Epithelial cell of proximal tubule (primary cell): ENCODE measurements around the gene TOMM70. TPM values are rescaled to one million over a fixed set of nuclear protein-coding genes. Genes with fewer than 3 reads are reported as not detected.
A peak's percentile ranks its signal among the peaks of the same experiment; 100 is the strongest.

Experiments used
- DNase-seq: peaks from one replicate; pipeline ENCODE4 v3.0.0-alpha.2; 2011; ENCODE audit warnings: low read depth
- H3K4me3 ChIP-seq: 2 replicates; pipeline ENCODE4 v1.5.1; 2011; ENCODE audit warnings: low read depth, mild to moderate bottlenecking, low read length
- total RNA-seq: library from RNA; depleted of rRNA; stranded (reverse); fragments of >200 nt; gene quantifications from 2 replicates; pipeline ENCODE4 v1.2.3, GENCODE V29; 2015
- TF ChIP-seq, protein P1 (sequence below): conservative IDR thresholded peaks from 2 replicates; pipeline ENCODE4 v1.5.1; 2012; ENCODE audit warnings: low read depth, mild to moderate bottlenecking, low read length

TOMM70 gene
- total RNA-seq, 1 donor from 2014 or later = 27.5 TPM

GRCh38 chr3:100412912-100413590 lies 12.2 kb upstream of the TOMM70 start:
- no peak overlapping the region for H3K4me3 ChIP-seq
- no peak for DNase-seq
- TF ChIP-seq, protein P1, sequence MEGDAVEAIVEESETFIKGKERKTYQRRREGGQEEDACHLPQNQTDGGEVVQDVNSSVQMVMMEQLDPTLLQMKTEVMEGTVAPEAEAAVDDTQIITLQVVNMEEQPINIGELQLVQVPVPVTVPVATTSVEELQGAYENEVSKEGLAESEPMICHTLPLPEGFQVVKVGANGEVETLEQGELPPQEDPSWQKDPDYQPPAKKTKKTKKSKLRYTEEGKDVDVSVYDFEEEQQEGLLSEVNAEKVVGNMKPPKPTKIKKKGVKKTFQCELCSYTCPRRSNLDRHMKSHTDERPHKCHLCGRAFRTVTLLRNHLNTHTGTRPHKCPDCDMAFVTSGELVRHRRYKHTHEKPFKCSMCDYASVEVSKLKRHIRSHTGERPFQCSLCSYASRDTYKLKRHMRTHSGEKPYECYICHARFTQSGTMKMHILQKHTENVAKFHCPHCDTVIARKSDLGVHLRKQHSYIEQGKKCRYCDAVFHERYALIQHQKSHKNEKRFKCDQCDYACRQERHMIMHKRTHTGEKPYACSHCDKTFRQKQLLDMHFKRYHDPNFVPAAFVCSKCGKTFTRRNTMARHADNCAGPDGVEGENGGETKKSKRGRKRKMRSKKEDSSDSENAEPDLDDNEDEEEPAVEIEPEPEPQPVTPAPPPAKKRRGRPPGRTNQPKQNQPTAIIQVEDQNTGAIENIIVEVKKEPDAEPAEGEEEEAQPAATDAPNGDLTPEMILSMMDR = no peak

GRCh38 chr3:100411091-100411982 lies 10.4 kb upstream of the TOMM70 start:
- DNase-seq = no peak
- no peak overlapping the region for H3K4me3 ChIP-seq
- TF ChIP-seq, protein P1 = no peak

- DNase-seq = no peak
- H3K4me3 ChIP-seq = no peak overlapping the region
- TF ChIP-seq, protein P1 = no peak
Observed at GRCh38 chr3:100407977-100408532, 7.2 kb upstream of the TOMM70 start.

DNA sequence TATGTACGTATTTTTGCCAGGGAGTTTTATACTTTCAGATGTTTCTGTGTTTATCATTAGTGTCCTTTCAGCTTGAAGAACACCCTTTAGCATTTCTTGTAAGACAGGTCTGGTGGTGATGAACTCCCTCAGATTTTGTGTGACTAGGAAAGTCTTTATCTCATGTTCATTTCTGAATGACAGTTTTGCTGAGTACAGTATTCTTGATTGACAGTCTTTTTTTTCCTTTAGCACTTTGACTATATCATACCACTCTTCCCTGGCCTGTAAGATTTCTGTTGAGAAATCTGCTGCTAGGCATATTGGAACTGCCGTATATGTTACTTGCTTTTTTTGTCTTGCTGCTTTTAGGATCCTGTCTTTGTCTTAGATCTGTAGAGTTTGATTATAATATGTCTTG lies 6.3 kb upstream of the TOMM70 start:
- TF ChIP-seq, protein P1 = no peak
- no peak overlapping the region for H3K4me3 ChIP-seq
- DNase-seq = no peak

GRCh38 chr3:100404250-100404548 lies 3.3 kb upstream of the TOMM70 start:
- no peak for DNase-seq
- no peak overlapping the region for H3K4me3 ChIP-seq
- TF ChIP-seq, protein P1 = no peak

DNA sequence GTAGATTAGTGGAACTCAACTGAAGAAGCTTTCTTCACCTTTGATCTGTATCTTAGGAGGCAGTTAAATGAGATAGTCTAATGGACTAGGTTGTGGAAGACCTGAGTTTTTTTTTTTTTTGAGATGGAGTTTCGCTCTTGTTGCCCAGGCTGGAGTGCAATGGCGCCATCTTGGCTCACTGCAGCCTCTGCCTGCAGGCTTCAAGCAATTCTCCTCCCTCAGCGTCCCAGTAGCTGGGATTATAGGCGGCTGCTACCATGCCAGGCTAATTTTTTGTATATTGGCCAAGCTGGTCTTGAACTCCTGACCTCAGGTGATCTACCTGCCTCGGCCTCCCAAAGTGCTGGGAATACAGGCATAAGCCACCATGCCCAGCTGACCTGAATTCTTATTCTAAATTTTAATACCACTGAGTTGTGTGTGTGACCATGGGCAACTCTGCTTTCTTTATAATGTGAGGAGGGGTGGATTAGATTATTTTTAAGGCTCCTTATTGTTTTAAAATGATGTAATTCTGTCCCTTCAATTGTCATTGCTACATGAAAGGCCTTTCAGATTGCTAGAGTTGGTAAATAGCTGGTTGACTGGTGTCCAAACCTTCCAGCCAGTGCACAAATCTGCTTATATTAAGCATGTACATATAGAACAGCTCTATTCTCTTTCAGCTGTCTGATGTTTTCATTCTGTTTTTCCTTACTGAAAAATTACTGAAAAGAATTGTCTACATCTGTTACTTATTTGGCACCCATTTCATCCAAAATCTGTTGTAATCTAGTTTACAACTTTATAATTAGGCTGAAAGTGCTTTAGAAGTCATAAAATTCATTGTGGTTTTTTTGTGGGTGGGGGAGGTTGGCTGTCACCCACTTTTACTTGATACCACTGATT lies 2.7 kb upstream of the TOMM70 start:
- DNase-seq = no peak
- H3K4me3 ChIP-seq = peak overlapping the region; percentile 78
- TF ChIP-seq, protein P1 = peak; percentile 19
